GM18502 (cell line): ENCODE measurements around the gene NTN5.

Experiments
- ATAC-seq: cut with Tn5 transposase; IDR thresholded peaks from one replicate; pipeline ENCODE4 v1.9.1; 2021; ENCODE audit warnings: mild to moderate bottlenecking; ENCODE audit not compliant: unreplicated experiment, poor library complexity

Gene NTN5

GRCh38 chr19:48646001-48646721, 26.7 kb downstream of the NTN5 start, which contains the start of gene CA11:
CA11 (minus strand) TSS chr19:48646187; CDS start chr19:48645632, 555 bp downstream.
- ATAC-seq: peak; percentile 79

GRCh38 chr19:48645620-48646000, 27.2 kb downstream of the NTN5 start:
- ATAC-seq: no peak

- ATAC-seq: no peak
Measured at GRCh38 chr19:48644839-48645619, 27.8 kb downstream of the NTN5 start.

- ATAC-seq: no peak
Measured at GRCh38 chr19:48644355-48644754, 28.5 kb downstream of the NTN5 start.

GRCh38 chr19:48642862-48643261, 30.0 kb downstream of the NTN5 start:
- ATAC-seq: no peak

GRCh38 chr19:48641850-48642249, 31.0 kb downstream of the NTN5 start:
- no peak for ATAC-seq

GRCh38 chr19:48639483-48640375, 33.1 kb downstream of the NTN5 start:
- ATAC-seq: no peak

- no peak for ATAC-seq
Measured at GRCh38 chr19:48638831-48639381, 33.9 kb downstream of the NTN5 start.

GRCh38 chr19:48637948-48638830, 34.6 kb downstream of the NTN5 start:
- ATAC-seq: peak; percentile 22

- peak; percentile 68 for ATAC-seq
Measured at GRCh38 chr19:48637449-48637947, 35.3 kb downstream of the NTN5 start.

- no peak for ATAC-seq
Measured at GRCh38 chr19:48636859-48637448, 35.9 kb downstream of the NTN5 start, which contains the start of gene DBP. DBP (minus strand) TSS chr19:48637379; CDS start chr19:48636994, 385 bp downstream.

GRCh38 chr19:48635966-48636858, 36.6 kb downstream of the NTN5 start:
- ATAC-seq: no peak

- ATAC-seq: no peak
Measured at GRCh38 chr19:48635263-48635965, 37.4 kb downstream of the NTN5 start.

- ATAC-seq: peak; percentile 39
Measured at GRCh38 chr19:48634424-48635262, 38.2 kb downstream of the NTN5 start.

GRCh38 chr19:48634036-48634342, 38.8 kb downstream of the NTN5 start:
- no peak for ATAC-seq
